ENCODE data around the gene NAPSA.
A peak's percentile ranks its signal among the peaks of the same experiment; 100 is the strongest.

Gene NAPSA

GRCh38 chr19:50311723-50312635 lies 53.5 kb downstream of the NAPSA start:
- Histone ChIP-seq H3K4me1 (ENCODE audit: control insufficient read depth, insufficient read depth, low read length) (no peaks in the 10 kb centered on the region), H3K4me3 (ENCODE audit: low read depth, low read length) (peak overlapping the region; percentile 74), H3K9ac (ENCODE audit: low read length) (peak overlapping the region; percentile 49), H3K27me3 (ENCODE audit: control insufficient read depth, insufficient read depth, low read length) (peaks cover 18% of the 10 kb centered on the region), H3K27ac (ENCODE audit: low read depth, low read length) (no peak overlapping the region; the same call in 1 of the 2 replicates), H3K36me3 (ENCODE audit: control insufficient read depth, insufficient read depth, low read length) (no peaks in the 10 kb centered on the region), H3K9me3 (ENCODE audit: control insufficient read depth, insufficient read depth, low read depth, low read length) (peaks cover 10% of the 10 kb centered on the region; the same call in 1 of the 2 replicates)

- Histone ChIP-seq H3K36me3 (ENCODE audit: control insufficient read depth, insufficient read depth, low read length) (no peaks in the 10 kb centered on the region), H3K4me1 (ENCODE audit: control insufficient read depth, insufficient read depth, low read length) (no peaks in the 10 kb centered on the region), H3K9me3 (ENCODE audit: control insufficient read depth, insufficient read depth, low read depth, low read length) (peaks cover 10% of the 10 kb centered on the region; the same call in 1 of the 2 replicates)
Observed at GRCh38 chr19:50310759-50311465, 54.5 kb downstream of the NAPSA start.

GRCh38 chr19:50309396-50310125 lies 55.9 kb downstream of the NAPSA start:
- Histone ChIP-seq H3K27ac (ENCODE audit: low read depth, low read length) (no peak overlapping the region), H3K9ac (ENCODE audit: low read length) (no peak overlapping the region), H3K27me3 (ENCODE audit: control insufficient read depth, insufficient read depth, low read length) (peaks cover 18% of the 10 kb centered on the region), H3K36me3 (ENCODE audit: control insufficient read depth, insufficient read depth, low read length) (no peaks in the 10 kb centered on the region), H3K4me3 (ENCODE audit: low read depth, low read length) (no peak overlapping the region), H3K4me1 (ENCODE audit: control insufficient read depth, insufficient read depth, low read length) (no peaks in the 10 kb centered on the region), H3K9me3 (ENCODE audit: control insufficient read depth, insufficient read depth, low read depth, low read length) (peaks cover 10% of the 10 kb centered on the region; the same call in 1 of the 2 replicates)

More at GRCh38 chr19:50310759-50311465, 54.5 kb downstream of the NAPSA start:
- Histone ChIP-seq H3K9ac (ENCODE audit: low read length) (no peak overlapping the region), H3K4me3 (ENCODE audit: low read depth, low read length) (no peak overlapping the region), H3K27me3 (ENCODE audit: control insufficient read depth, insufficient read depth, low read length) (peaks cover 18% of the 10 kb centered on the region), H3K27ac (ENCODE audit: low read depth, low read length) (no peak overlapping the region)

- peaks cover 10% of the 10 kb centered on the region; the same call in 1 of the 2 replicates for H3K9me3 ChIP-seq (ENCODE audit: control insufficient read depth, insufficient read depth, low read depth, low read length)
- H3K27me3 ChIP-seq (ENCODE audit: control insufficient read depth, insufficient read depth, low read length): peaks cover 18% of the 10 kb centered on the region
- no peaks in the 10 kb centered on the region for H3K4me1 ChIP-seq (ENCODE audit: control insufficient read depth, insufficient read depth, low read length)
- H3K9ac ChIP-seq (ENCODE audit: low read length): no peak overlapping the region
- no peaks in the 10 kb centered on the region for H3K36me3 ChIP-seq (ENCODE audit: control insufficient read depth, insufficient read depth, low read length)
- H3K4me3 ChIP-seq (ENCODE audit: low read depth, low read length): no peak overlapping the region
- H3K27ac ChIP-seq (ENCODE audit: low read depth, low read length): no peak overlapping the region
Observed at GRCh38 chr19:50308991-50309390, 56.4 kb downstream of the NAPSA start.
